ENCODE measurements around the gene C1QB.
"Not testable (repeated sequence)": the region's sequence is repeated elsewhere in the genome, so short reads cannot be mapped to it uniquely, and the experiment has no call there.

C1QB gene

DNA sequence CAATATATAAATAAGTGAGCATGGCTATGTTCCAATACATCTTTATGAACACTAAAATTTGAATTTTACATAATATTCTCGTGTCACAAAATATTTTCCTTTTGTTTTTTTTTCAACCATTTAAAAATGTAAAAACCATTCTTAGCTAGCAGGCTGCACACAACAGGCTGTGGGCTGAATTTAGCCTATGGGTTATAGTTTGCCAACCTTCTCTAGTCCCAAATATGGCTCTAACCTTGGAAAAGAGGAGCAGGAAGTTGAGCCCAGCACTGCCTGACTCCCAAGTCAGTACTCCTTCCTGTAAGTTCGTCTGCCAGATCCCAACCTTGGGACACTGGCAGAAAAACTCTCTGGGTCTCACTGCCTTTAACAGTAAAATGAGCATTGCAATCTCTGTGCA is 13.4 kb downstream of the C1QB start:
- TF ChIP-seq, protein P1, sequence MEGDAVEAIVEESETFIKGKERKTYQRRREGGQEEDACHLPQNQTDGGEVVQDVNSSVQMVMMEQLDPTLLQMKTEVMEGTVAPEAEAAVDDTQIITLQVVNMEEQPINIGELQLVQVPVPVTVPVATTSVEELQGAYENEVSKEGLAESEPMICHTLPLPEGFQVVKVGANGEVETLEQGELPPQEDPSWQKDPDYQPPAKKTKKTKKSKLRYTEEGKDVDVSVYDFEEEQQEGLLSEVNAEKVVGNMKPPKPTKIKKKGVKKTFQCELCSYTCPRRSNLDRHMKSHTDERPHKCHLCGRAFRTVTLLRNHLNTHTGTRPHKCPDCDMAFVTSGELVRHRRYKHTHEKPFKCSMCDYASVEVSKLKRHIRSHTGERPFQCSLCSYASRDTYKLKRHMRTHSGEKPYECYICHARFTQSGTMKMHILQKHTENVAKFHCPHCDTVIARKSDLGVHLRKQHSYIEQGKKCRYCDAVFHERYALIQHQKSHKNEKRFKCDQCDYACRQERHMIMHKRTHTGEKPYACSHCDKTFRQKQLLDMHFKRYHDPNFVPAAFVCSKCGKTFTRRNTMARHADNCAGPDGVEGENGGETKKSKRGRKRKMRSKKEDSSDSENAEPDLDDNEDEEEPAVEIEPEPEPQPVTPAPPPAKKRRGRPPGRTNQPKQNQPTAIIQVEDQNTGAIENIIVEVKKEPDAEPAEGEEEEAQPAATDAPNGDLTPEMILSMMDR (IDR thresholded peaks at IDR 0.05; ENCODE audit: control insufficient read depth, insufficient read depth, low read depth, low read length, missing control alignments): no peak
- no peak overlapping the region for H3K4me3 ChIP-seq (ENCODE audit: control insufficient read depth, low read depth, low read length)
- no peak for DNase-seq (ENCODE audit: low read depth)

- DNase-seq (ENCODE audit: low read depth); H3K4me3 ChIP-seq (ENCODE audit: control insufficient read depth, low read depth, low read length): not testable (repeated sequence)
Observed at GRCh38 chr1:22668840-22669239, 15.8 kb downstream of the C1QB start.

- TF ChIP-seq, protein P1 (IDR thresholded peaks at IDR 0.05; ENCODE audit: control insufficient read depth, insufficient read depth, low read depth, low read length, missing control alignments): no peak
- H3K4me3 ChIP-seq (ENCODE audit: control insufficient read depth, low read depth, low read length): no peak overlapping the region
- no peak for DNase-seq (ENCODE audit: low read depth)
Observed at GRCh38 chr1:22670352-22670975, 17.4 kb downstream of the C1QB start.

DNA sequence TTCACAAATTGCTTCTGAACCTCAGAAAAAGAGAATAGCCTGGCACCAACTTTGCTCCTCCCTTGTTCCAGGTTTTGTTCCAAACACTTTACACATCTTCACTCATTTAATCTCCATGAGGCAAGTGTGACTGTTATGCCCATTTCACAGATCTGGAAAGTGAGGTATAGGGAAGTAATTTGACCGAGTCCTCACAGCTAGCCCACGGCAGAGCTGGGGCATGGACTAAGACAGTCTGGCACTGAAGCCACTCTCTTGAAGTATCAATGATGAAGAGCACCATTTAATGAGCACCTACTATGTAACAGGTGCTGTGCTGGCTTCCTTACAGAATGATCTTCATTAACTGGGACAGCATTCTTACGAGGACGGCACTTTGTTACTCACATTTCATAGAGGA is 19.0 kb downstream of the C1QB start:
- DNase-seq (ENCODE audit: low read depth): no peak
- TF ChIP-seq, protein P1 (IDR thresholded peaks at IDR 0.05; ENCODE audit: control insufficient read depth, insufficient read depth, low read depth, low read length, missing control alignments): no peak
- no peak overlapping the region for H3K4me3 ChIP-seq (ENCODE audit: control insufficient read depth, low read depth, low read length)

DNA sequence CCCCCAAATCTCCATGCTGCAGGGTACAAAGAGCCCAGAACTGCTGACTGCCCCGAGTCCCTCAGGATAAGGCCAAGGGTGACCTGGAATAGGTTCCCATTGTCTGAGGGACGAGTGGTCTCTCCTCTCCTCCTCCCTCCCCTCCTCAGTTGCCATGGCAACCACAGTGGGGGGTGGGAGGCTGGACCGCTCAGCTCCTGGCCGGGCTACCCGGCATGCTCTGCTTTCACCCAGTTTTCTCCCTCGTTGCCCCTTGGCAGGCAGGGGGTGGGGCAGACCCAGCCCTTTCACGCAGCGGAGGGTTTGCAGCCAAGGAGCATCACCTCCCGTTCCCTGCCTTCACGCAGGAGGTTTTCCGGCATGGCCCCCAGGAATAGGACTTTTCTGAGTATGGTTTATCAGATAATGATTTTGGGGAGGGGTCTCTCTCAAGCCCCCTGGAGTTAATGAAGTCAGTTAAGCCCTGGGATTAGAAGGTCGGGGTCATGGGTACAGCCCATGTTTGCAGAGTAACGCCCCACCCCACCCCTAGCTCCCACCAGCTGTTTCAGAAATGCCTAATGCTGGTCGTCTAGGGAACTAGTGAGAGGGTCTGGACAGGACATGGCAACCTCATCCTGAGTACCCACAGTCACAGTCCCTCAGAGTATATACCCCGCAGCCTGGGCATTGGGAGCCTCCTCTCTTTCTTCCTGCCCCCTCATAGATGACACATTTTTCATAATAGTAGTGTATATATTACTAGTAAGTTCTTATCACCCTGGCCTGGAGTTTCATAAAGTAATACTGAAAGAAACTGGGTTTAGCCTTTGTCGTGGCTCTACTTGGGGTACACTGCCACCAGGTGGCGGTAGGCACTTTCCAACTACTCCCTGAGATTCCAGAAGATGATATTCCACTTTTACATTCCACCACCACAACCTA is 20.7 kb downstream of the C1QB start:
- DNase-seq (ENCODE audit: low read depth): peak; percentile 28

GRCh38 chr1:22674410-22674749 is 21.3 kb downstream of the C1QB start:
- no peak overlapping the region for H3K4me3 ChIP-seq (ENCODE audit: control insufficient read depth, low read depth, low read length)
- TF ChIP-seq, protein P1 (IDR thresholded peaks at IDR 0.05; ENCODE audit: control insufficient read depth, insufficient read depth, low read depth, low read length, missing control alignments): no peak
- DNase-seq (ENCODE audit: low read depth): no peak

More for the DNA sequence above, 20.7 kb downstream of the C1QB start:
- TF ChIP-seq, protein P1 (IDR thresholded peaks at IDR 0.05; ENCODE audit: control insufficient read depth, insufficient read depth, low read depth, low read length, missing control alignments): peak; percentile 87
- no peak overlapping the region for H3K4me3 ChIP-seq (ENCODE audit: control insufficient read depth, low read depth, low read length)

GRCh38 chr1:22676151-22676550 is 23.1 kb downstream of the C1QB start:
- not testable (repeated sequence) for H3K4me3 ChIP-seq (ENCODE audit: control insufficient read depth, low read depth, low read length); DNase-seq (ENCODE audit: low read depth)
